Measurements from ENCODE around the gene TUBGCP3. TPM values are rescaled to one million over a fixed set of nuclear protein-coding genes. Genes with fewer than 3 reads are reported as not detected.

TUBGCP3 gene
- total and polyA plus RNA-seq, 5 donors from 2014 or later: 10.9 to 40.7 (median 15.0) TPM

DNA sequence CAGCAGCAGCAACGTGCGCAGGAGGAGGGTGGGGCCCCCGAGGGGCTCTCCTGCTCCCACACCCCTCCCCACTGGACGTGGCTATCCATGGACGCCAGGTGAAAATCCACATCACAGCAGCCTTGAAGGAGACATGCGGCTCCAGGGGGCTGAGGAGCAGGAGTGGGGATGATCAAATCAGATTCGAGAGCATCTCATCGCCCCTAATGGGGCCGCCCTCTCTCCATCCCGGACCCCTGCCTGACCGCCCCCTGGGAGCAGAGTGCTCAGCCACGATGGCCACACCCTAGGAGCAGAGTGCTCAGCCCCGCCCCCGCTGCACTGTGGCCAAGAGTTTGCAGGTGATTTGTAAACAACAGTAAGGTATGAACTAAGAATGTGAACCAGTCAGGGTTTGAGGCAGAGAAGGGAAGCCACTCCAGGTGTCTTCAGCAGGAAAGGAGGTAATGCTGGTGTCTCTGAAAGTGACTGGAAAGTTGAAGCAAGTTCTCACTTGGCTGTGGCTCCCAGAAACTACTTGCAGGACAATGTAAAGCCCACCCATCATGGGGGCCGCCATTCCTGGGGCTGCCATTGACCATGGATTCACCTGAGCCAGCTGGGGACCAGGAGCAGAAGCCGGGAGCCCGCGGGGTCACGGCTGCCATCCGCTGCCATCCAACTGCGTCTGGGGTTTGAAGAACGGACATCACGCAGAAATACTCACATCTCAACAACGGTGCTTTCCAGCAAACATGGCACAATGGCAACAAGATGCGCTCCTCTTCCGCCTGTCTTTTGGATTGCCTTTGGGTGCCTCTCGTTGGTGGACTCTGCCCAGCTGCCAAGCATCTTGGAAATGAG, 140.0 kb downstream of the TUBGCP3 start:
- no peaks in the 10 kb centered on the region for H3K4me1 ChIP-seq (ENCODE audit: control insufficient read depth, insufficient read depth, low read length, poor library complexity, severe bottlenecking)
- no peak overlapping the region for H3K27ac ChIP-seq (ENCODE audit: insufficient read depth, low read length, poor library complexity, severe bottlenecking)
- H3K36me3 ChIP-seq (ENCODE audit: control insufficient read depth, insufficient read depth, low read length): no peaks in the 10 kb centered on the region
- no peaks in the 10 kb centered on the region for H3K9me3 ChIP-seq (ENCODE audit: control insufficient read depth in 2 of 2, low read length in 2 of 2)
- peaks cover 0 to 4% (median 0%) of the 10 kb centered on the region in 4 donors for H3K4me1 Mint-ChIP-seq
- H3K27ac Mint-ChIP-seq: no peak overlapping the region
- H3K27me3 ChIP-seq (ENCODE audit: control insufficient read depth, insufficient read depth, low read length): no peaks in the 10 kb centered on the region
- ATAC-seq (ENCODE audit: low read depth in 2 of 2) (no peak), DNase-seq (no peak)
- H3K4me3 ChIP-seq (ENCODE audit: low read depth, low read length): no peak overlapping the region
- H3K36me3 Mint-ChIP-seq: no peaks in the 10 kb centered on the region
- no peak overlapping the region for H3K4me3 Mint-ChIP-seq
- H3K27me3 Mint-ChIP-seq: peaks cover 12% of the 10 kb centered on the region
- H3K9me3 Mint-ChIP-seq: peaks cover 0 to 2% (median 0%) of the 10 kb centered on the region in 7 donors

GRCh38 chr13:112447306-112447705, 140.6 kb downstream of the TUBGCP3 start:
- H3K4me3 Mint-ChIP-seq: no peak overlapping the region
- Histone ChIP-seq H3K36me3 (ENCODE audit: control insufficient read depth, insufficient read depth, low read length) (no peaks in the 10 kb centered on the region), H3K4me3 (ENCODE audit: low read depth, low read length) (no peak overlapping the region), H3K9me3 (ENCODE audit: control insufficient read depth in 2 of 2, low read length in 2 of 2) (no peaks in the 10 kb centered on the region), H3K27me3 (ENCODE audit: control insufficient read depth, insufficient read depth, low read length) (no peaks in the 10 kb centered on the region), H3K4me1 (ENCODE audit: control insufficient read depth, insufficient read depth, low read length, poor library complexity, severe bottlenecking) (no peaks in the 10 kb centered on the region), H3K27ac (ENCODE audit: insufficient read depth, low read length, poor library complexity, severe bottlenecking) (no peak overlapping the region)
- no peaks in the 10 kb centered on the region for H3K36me3 Mint-ChIP-seq
- peaks cover 0 to 4% (median 0%) of the 10 kb centered on the region in 4 donors for H3K4me1 Mint-ChIP-seq
- ATAC-seq (ENCODE audit: low read depth in 2 of 2): no peak
- no peak overlapping the region for H3K27ac Mint-ChIP-seq
- DNase-seq: no peak
- peaks cover 15% of the 10 kb centered on the region for H3K27me3 Mint-ChIP-seq
- H3K9me3 Mint-ChIP-seq: peaks cover 0 to 2% (median 0%) of the 10 kb centered on the region in 7 donors

DNA sequence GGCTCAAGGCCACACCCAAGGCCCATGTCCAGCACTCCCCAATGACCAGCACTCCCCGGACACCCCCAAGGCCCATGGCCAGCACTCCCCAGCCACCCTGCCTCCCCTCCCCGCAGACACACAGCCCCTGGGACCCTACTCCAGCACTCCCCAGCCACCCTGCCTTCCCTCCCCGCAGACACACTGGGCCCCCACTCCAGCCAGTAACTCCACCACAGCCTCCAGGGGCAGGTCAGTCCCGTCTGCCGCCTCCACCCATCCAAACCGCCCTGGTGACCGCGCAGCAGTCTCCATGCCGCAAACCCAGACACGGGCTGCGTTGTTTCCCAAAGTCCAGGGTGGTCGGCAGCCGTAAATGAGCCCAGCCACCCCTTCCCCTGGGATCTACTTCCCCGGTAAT, 141.1 kb downstream of the TUBGCP3 start:
- H3K9me3 Mint-ChIP-seq: peaks cover 0 to 2% (median 0%) of the 10 kb centered on the region in 7 donors
- no peak overlapping the region for H3K4me3 Mint-ChIP-seq
- Histone ChIP-seq H3K4me1 (ENCODE audit: control insufficient read depth, insufficient read depth, low read length, poor library complexity, severe bottlenecking) (no peaks in the 10 kb centered on the region), H3K4me3 (ENCODE audit: low read depth, low read length) (no peak overlapping the region), H3K9me3 (ENCODE audit: control insufficient read depth in 2 of 2, low read length in 2 of 2) (no peaks in the 10 kb centered on the region), H3K36me3 (ENCODE audit: control insufficient read depth, insufficient read depth, low read length) (no peaks in the 10 kb centered on the region), H3K27ac (ENCODE audit: insufficient read depth, low read length, poor library complexity, severe bottlenecking) (no peak overlapping the region), H3K27me3 (ENCODE audit: control insufficient read depth, insufficient read depth, low read length) (no peaks in the 10 kb centered on the region)
- H3K27me3 Mint-ChIP-seq: peaks cover 15% of the 10 kb centered on the region
- DNase-seq: no peak
- ATAC-seq (ENCODE audit: low read depth in 2 of 2): no peak
- peaks cover 0 to 4% (median 0%) of the 10 kb centered on the region in 4 donors for H3K4me1 Mint-ChIP-seq
- no peaks in the 10 kb centered on the region for H3K36me3 Mint-ChIP-seq
- no peak overlapping the region for H3K27ac Mint-ChIP-seq

DNA sequence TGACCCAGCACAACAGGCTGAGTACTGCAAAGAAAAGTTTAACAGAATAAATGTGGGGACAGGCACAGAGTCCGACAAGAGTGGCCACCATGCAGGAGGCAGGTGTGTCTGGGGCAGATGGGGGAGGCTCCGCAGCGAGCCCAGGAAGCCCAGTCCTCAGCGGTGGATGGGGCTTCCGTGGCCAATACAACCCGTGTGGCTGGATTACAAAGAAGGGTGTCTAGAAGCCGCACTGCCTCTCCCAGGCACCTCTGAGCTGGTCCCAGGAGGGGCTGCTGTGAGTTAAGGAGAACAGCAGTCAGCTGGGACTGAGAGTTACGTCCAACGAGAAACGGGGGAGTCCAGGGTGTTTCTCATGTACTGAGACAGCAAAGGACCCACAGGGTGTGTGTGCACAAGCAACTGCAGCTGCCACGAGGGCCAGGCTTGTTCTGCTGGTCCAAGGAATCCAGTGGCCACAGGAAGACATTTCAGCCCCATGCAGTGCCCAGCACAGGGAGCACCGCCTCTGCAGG, 141.5 kb downstream of the TUBGCP3 start:
- Histone ChIP-seq H3K9me3 (ENCODE audit: control insufficient read depth in 2 of 2, low read length in 2 of 2) (no peaks in the 10 kb centered on the region), H3K4me1 (ENCODE audit: control insufficient read depth, insufficient read depth, low read length, poor library complexity, severe bottlenecking) (no peaks in the 10 kb centered on the region), H3K4me3 (ENCODE audit: low read depth, low read length) (no peak overlapping the region), H3K27ac (ENCODE audit: insufficient read depth, low read length, poor library complexity, severe bottlenecking) (no peak overlapping the region), H3K27me3 (ENCODE audit: control insufficient read depth, insufficient read depth, low read length) (no peaks in the 10 kb centered on the region), H3K36me3 (ENCODE audit: control insufficient read depth, insufficient read depth, low read length) (no peaks in the 10 kb centered on the region)
- peaks cover 0 to 4% (median 0%) of the 10 kb centered on the region in 4 donors for H3K4me1 Mint-ChIP-seq
- ATAC-seq (ENCODE audit: low read depth in 2 of 2): no peak
- H3K4me3 Mint-ChIP-seq: no peak overlapping the region
- no peak for DNase-seq
- H3K27me3 Mint-ChIP-seq: peaks cover 15% of the 10 kb centered on the region
- H3K9me3 Mint-ChIP-seq: peaks cover 0 to 2% (median 0%) of the 10 kb centered on the region in 7 donors
- H3K36me3 Mint-ChIP-seq: no peaks in the 10 kb centered on the region
- no peak overlapping the region for H3K27ac Mint-ChIP-seq

DNA sequence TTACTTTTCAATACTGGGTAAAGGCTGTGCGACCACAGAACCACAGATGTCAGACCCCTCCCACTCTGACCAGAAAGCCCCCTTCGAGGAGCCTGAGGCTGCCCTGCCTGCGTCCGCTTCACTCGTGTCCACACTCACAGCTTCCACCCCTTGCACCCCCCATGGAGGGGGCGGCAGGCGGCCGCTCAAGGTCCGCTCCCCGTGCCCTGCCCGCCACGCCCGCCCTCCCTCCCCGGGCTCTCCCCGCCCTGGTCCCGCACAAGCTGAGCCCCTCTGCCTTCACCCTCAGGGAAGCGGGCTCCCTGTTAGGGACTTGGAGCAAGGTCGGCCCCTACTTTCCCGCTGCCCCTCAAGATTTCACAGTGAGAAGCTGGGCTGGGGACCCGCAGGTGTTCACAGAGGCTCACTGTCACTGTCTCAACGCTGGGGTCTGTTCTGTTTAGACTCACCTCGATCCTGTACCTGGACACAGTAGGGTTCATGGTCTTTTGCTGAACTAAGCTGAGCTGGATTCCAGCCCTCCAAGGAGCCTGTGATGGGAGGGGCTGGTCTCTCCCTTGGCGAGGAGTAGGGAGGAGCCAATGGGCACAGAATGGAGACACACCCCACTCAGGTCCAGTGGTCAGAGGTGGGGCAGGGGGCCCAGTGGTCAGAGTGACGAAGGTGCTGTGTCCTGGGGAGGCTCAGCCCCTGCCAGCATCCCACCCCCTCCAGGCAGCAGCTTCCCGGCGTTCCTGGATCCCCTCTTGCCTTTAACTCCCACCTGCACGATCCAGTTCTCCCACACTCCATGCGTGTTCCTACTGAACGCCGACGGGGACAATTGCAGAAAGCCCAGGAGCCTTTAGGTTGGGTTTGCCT, 142.3 kb downstream of the TUBGCP3 start:
- no peaks in the 10 kb centered on the region for H3K9me3 ChIP-seq (ENCODE audit: control insufficient read depth in 2 of 2, low read length in 2 of 2)
- no peaks in the 10 kb centered on the region for H3K36me3 ChIP-seq (ENCODE audit: control insufficient read depth, insufficient read depth, low read length)
- H3K4me1 ChIP-seq (ENCODE audit: control insufficient read depth, insufficient read depth, low read length, poor library complexity, severe bottlenecking): no peaks in the 10 kb centered on the region
- H3K27me3 ChIP-seq (ENCODE audit: control insufficient read depth, insufficient read depth, low read length): no peaks in the 10 kb centered on the region
- H3K27ac ChIP-seq (ENCODE audit: insufficient read depth, low read length, poor library complexity, severe bottlenecking): no peak overlapping the region
- H3K9me3 Mint-ChIP-seq: peaks cover 0 to 2% (median 0%) of the 10 kb centered on the region in 7 donors
- H3K4me3 Mint-ChIP-seq: no peak overlapping the region
- H3K27me3 Mint-ChIP-seq: peaks cover 15% of the 10 kb centered on the region
- DNase-seq: no peak
- H3K36me3 Mint-ChIP-seq: no peaks in the 10 kb centered on the region
- ATAC-seq (ENCODE audit: low read depth in 2 of 2): no peak
- H3K27ac Mint-ChIP-seq: no peak overlapping the region
- H3K4me1 Mint-ChIP-seq: peaks cover 0 to 4% (median 0%) of the 10 kb centered on the region in 4 donors
- H3K4me3 ChIP-seq (ENCODE audit: low read depth, low read length): no peak overlapping the region

DNA sequence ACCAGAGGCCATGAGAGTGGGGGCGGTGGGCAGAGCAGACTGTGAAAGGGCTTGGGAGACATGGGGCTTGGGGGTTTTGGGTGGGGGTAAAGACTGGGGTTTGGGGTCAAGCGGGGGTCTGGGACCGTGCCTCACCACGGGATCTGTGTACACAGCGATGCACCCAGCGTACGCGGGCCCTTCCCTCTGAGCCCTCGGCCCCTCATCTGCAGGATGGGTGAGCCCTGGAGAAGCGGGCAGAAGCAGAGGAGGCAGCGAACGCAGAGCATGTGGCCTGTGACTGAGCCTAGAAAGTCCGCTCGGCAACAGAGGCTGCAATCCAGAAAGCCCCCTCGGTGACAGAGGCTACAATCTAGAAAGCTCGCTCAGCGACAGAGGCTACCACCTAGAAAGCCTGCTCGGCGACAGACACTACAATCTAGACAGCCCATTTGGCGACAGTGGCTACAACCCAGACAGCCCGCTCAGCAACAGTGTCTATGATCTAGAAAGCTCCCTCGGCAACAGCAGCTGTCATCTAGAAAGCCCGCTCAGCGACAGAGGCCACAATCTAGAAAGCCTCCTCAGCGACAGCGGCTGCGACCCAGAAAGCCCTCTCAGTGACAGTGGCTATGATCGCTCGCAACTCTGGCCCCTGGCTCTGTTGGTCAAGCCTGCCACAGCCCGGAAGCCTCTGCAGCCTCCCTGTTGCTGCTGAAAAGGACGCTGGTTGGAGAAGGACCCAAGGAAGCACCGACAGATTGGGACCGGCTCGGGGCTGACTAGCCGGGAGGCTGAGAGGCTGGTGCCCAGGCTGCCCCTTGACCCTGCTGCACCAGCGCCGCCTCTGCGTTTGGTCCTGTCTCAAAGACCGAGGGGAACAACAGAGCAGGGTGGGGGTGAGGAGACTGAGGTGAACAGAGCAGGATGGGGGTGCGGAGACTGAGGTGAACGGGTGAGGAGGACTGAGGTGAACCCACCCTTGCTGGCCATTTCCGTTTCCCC, 143.2 kb downstream of the TUBGCP3 start:
- Mint-ChIP-seq H3K4me3 (no peak overlapping the region), H3K27ac (no peak overlapping the region), H3K27me3 (peaks cover 15% of the 10 kb centered on the region), H3K9me3 (peaks cover 0 to 3% (median 0%) of the 10 kb centered on the region in 7 donors), H3K36me3 (no peaks in the 10 kb centered on the region), H3K4me1 (peaks cover 0 to 4% (median 0%) of the 10 kb centered on the region in 4 donors)
- no peak overlapping the region for H3K4me3 ChIP-seq (ENCODE audit: low read depth, low read length)
- DNase-seq (no peak), ATAC-seq (ENCODE audit: low read depth in 2 of 2) (no peak)
- no peak overlapping the region for H3K27ac ChIP-seq (ENCODE audit: insufficient read depth, low read length, poor library complexity, severe bottlenecking)
- no peaks in the 10 kb centered on the region for H3K27me3 ChIP-seq (ENCODE audit: control insufficient read depth, insufficient read depth, low read length)
- no peaks in the 10 kb centered on the region for H3K36me3 ChIP-seq (ENCODE audit: control insufficient read depth, insufficient read depth, low read length)
- no peaks in the 10 kb centered on the region for H3K4me1 ChIP-seq (ENCODE audit: control insufficient read depth, insufficient read depth, low read length, poor library complexity, severe bottlenecking)
- H3K9me3 ChIP-seq (ENCODE audit: control insufficient read depth in 2 of 2, low read length in 2 of 2): no peaks in the 10 kb centered on the region

DNA sequence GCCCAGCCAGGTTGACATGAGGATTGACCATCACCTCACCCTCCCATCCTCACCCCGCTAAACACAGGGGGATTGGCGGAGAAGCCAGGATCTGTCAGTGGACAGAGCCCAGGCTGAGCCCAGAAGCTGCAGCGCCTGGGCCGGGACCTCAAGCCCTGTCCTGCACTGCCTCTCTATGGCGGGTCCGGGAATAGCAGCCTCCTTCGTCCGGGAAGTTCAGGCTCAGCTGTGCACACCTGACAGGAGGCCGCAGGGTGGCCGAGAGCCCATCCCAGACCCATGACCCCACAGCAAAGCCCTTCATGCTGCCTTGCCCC, 144.0 kb downstream of the TUBGCP3 start:
- Mint-ChIP-seq H3K27ac (no peak overlapping the region), H3K36me3 (no peaks in the 10 kb centered on the region), H3K27me3 (peaks cover 19% of the 10 kb centered on the region), H3K9me3 (peaks cover 0 to 3% (median 0%) of the 10 kb centered on the region in 7 donors), H3K4me1 (peaks cover 0 to 4% (median 0%) of the 10 kb centered on the region in 4 donors), H3K4me3 (no peak overlapping the region)
- Histone ChIP-seq H3K27ac (ENCODE audit: insufficient read depth, low read length, poor library complexity, severe bottlenecking) (no peak overlapping the region), H3K4me3 (ENCODE audit: low read depth, low read length) (no peak overlapping the region), H3K4me1 (ENCODE audit: control insufficient read depth, insufficient read depth, low read length, poor library complexity, severe bottlenecking) (no peaks in the 10 kb centered on the region), H3K36me3 (ENCODE audit: control insufficient read depth, insufficient read depth, low read length) (no peaks in the 10 kb centered on the region), H3K9me3 (ENCODE audit: control insufficient read depth in 2 of 2, low read length in 2 of 2) (no peaks in the 10 kb centered on the region), H3K27me3 (ENCODE audit: control insufficient read depth, insufficient read depth, low read length) (no peaks in the 10 kb centered on the region)
- DNase-seq: peak in 1 of 3 donors; percentile 44
- ATAC-seq (ENCODE audit: low read depth in 2 of 2): peak in 1 of 2 donors; percentile 18

Data from CD4-positive, CD25-positive, alpha-beta regulatory T cell (primary cell).